A673 (cell line): ENCODE measurements around the gene PARP16. TPM values are rescaled to one million over a fixed set of nuclear protein-coding genes. Genes with fewer than 3 reads are reported as not detected.

ENCODE experiments used
- BruUV-seq: library from RNA; stranded (reverse); fragments of 400-500 nt; replicated peaks from 2 replicates; lab custom pipeline; 2021; lab: Mats Ljungman, UMichigan
- CTCF ChIA-PET: fragments of 300-600 bp; sonication (Branson Sonifier 250); formaldehyde crosslinking; loops from one replicate; lab custom pipeline; 2022; ENCODE audit warnings: antibody characterized with exemption; lab: Charles Lee
- POLR2A ChIA-PET: fragments of 300-600 bp; sonication (Branson Sonifier 250); formaldehyde crosslinking; loops from one replicate; lab custom pipeline; 2022; ENCODE audit warnings: antibody characterized with exemption; ENCODE audit not compliant: low non-redundant PET; lab: Charles Lee
- DNase-seq: peaks from one replicate; pipeline ENCODE4 v3.0.0-alpha.2; 2015; ENCODE audit warnings: low spot score
- H3K27ac ChIP-seq: fragments of 200-600 bp; sonication (generic); 2 replicates; pipeline ENCODE4 v1.5.1; 2016; ENCODE audit warnings: mixed run types, low read depth, mild to moderate bottlenecking, mixed read lengths, antibody characterized with exemption, low read length; ENCODE audit not compliant: poor library complexity, severe bottlenecking
- H3K27me3 ChIP-seq: fragments of 200-600 bp; sonication (generic); replicated peaks from 2 replicates; pipeline ENCODE4 v1.6.1; 2017; ENCODE audit warnings: mixed run types, low read depth, mild to moderate bottlenecking, mixed read lengths, antibody characterized with exemption, low read length; ENCODE audit not compliant: insufficient read depth, poor library complexity
- H3K36me3 ChIP-seq: fragments of 200-600 bp; sonication (generic); 2 replicates; pipeline ENCODE4 v1.6.1; 2016; ENCODE audit warnings: mixed run types, mild to moderate bottlenecking, mixed read lengths, antibody characterized with exemption, low read length; ENCODE audit not compliant: insufficient read depth, poor library complexity, severe bottlenecking
- H3K4me1 ChIP-seq: fragments of 200-600 bp; sonication (generic); 2 replicates; pipeline ENCODE4 v1.6.1; 2017; ENCODE audit warnings: mixed run types, mild to moderate bottlenecking, mixed read lengths, antibody characterized with exemption, low read length; ENCODE audit not compliant: insufficient read depth, poor library complexity, severe bottlenecking
- H3K4me3 ChIP-seq: fragments of 200-600 bp; sonication (generic); 2 replicates; pipeline ENCODE4 v1.5.1; 2016; ENCODE audit warnings: low read depth, mixed run types, mild to moderate bottlenecking, mixed read lengths, low read length; ENCODE audit not compliant: poor library complexity, severe bottlenecking
- H3K9me3 ChIP-seq: fragments of 200-600 bp; sonication (generic); 2 replicates; pipeline ENCODE4 v1.6.1; 2016; ENCODE audit warnings: mixed run types, low read depth, mild to moderate bottlenecking, mixed read lengths, antibody characterized with exemption, low read length; ENCODE audit not compliant: poor library complexity, severe bottlenecking
- CTCF ChIP-seq: fragments of 300-800, 200-600 bp; sonication (generic); conservative IDR thresholded peaks from 2 replicates; pipeline ENCODE4 v1.5.1; 2017; ENCODE audit warnings: low read depth, mild to moderate bottlenecking, antibody characterized with exemption, low read length, moderate library complexity, mixed read lengths
- EZH2 ChIP-seq: fragments of 200-600 bp; sonication (generic); IDR thresholded peaks from 2 replicates; pipeline ENCODE4 v1.6.1; 2017; ENCODE audit warnings: borderline replicate concordance, low read depth, mild to moderate bottlenecking, mixed read lengths, antibody characterized with exemption, low read length; ENCODE audit not compliant: poor library complexity, severe bottlenecking
- intact Hi-C: fragments of 100-400 bp; cut with micrococcal nuclease; formaldehyde crosslinking; loops from one replicate; pipeline ENCODE4 v1.10.0; 2022; ENCODE audit not compliant: unreplicated experiment
- total RNA-seq: library from RNA; stranded (reverse); gene quantifications from 2 replicates; pipeline ENCODE4 v1.2.3, GENCODE V29; 2021

PARP16 gene
- total RNA-seq, 1 experiment from 2014 or later = 5.7 TPM

- TF ChIP-seq EZH2 (no peak), CTCF (no peak)
- Histone ChIP-seq H3K9me3 (no peaks in the 10 kb centered on the region), H3K27ac (no peak overlapping the region), H3K27me3 (no peaks in the 10 kb centered on the region), H3K4me3 (no peak overlapping the region), H3K4me1 (peaks cover 7% of the 10 kb centered on the region), H3K36me3 (no peaks in the 10 kb centered on the region)
- intact Hi-C loops = no loop called here
- ChIA-PET CTCF (no interaction called here), POLR2A (no interaction called here)
- DNase-seq = no peak
- BruUV-seq = no TSS peak
These were observed 45.1 kb upstream of the PARP16 start for GRCh38 chr15:65331811-65332210.

- TF ChIP-seq EZH2 (no peak), CTCF (no peak)
- H3K27me3 ChIP-seq = no peaks in the 10 kb centered on the region
- DNase-seq = no peak
- no peaks in the 10 kb centered on the region for H3K4me1 ChIP-seq
- H3K4me3 ChIP-seq = no peak overlapping the region
- no peaks in the 10 kb centered on the region for H3K36me3 ChIP-seq
- intact Hi-C loops = no loop called here
- CTCF ChIA-PET = no interaction called here
- no peak overlapping the region for H3K27ac ChIP-seq
- POLR2A ChIA-PET = no interaction called here
- no TSS peak for BruUV-seq
- no peaks in the 10 kb centered on the region for H3K9me3 ChIP-seq
These were observed 44.4 kb upstream of the PARP16 start for GRCh38 chr15:65330934-65331645.

GRCh38 chr15:65329984-65330735 is 43.5 kb upstream of the PARP16 start:
- ChIA-PET CTCF (no interaction called here), POLR2A (no interaction called here)
- no TSS peak for BruUV-seq
- no peaks in the 10 kb centered on the region for H3K27me3 ChIP-seq
- no peaks in the 10 kb centered on the region for H3K36me3 ChIP-seq
- H3K27ac ChIP-seq = no peak overlapping the region
- no peaks in the 10 kb centered on the region for H3K4me1 ChIP-seq
- DNase-seq = no peak
- H3K4me3 ChIP-seq = no peak overlapping the region
- TF ChIP-seq EZH2 (no peak), CTCF (no peak)
- no peaks in the 10 kb centered on the region for H3K9me3 ChIP-seq
- intact Hi-C loops = no loop called here
